ENCODE measurements around the gene DOK4. TPM values are rescaled to one million over a fixed set of nuclear protein-coding genes. Genes with fewer than 3 reads are reported as not detected.

Gene DOK4
- total RNA-seq, 1 donor from 2014 or later: 71.7 TPM

GRCh38 chr16:57479205-57479975, 6.9 kb downstream of the DOK4 start:
- DNase-seq (ENCODE audit: low spot score in 2 of 2) (peak; percentile 57 to 75), FAIRE-seq (no peak)

GRCh38 chr16:57478396-57479204, 7.7 kb downstream of the DOK4 start:
- FAIRE-seq (no peak), DNase-seq (ENCODE audit: low spot score in 2 of 2) (no peak)

GRCh38 chr16:57477531-57478202, 8.6 kb downstream of the DOK4 start:
- no peak for DNase-seq (ENCODE audit: low spot score in 2 of 2)
- no peak for FAIRE-seq

GRCh38 chr16:57476546-57477410, 9.5 kb downstream of the DOK4 start:
- DNase-seq (ENCODE audit: low spot score in 2 of 2) (no peak), FAIRE-seq (no peak)

- no peak for DNase-seq (ENCODE audit: low spot score in 2 of 2)
- FAIRE-seq: no peak
Observed at GRCh38 chr16:57475711-57476339, 10.5 kb downstream of the DOK4 start.

- FAIRE-seq: no peak
- no peak for DNase-seq (ENCODE audit: low spot score in 2 of 2)
Observed at GRCh38 chr16:57474671-57475661, 11.3 kb downstream of the DOK4 start.

GRCh38 chr16:57473906-57474305, 12.4 kb downstream of the DOK4 start:
- FAIRE-seq: no peak
- no peak for DNase-seq (ENCODE audit: low spot score in 2 of 2)

GRCh38 chr16:57473176-57473840, 13.0 kb downstream of the DOK4 start:
- FAIRE-seq: no peak
- no peak for DNase-seq (ENCODE audit: low spot score in 2 of 2)

GRCh38 chr16:57472665-57473060, 13.6 kb downstream of the DOK4 start:
- DNase-seq (ENCODE audit: low spot score in 2 of 2): no peak

GRCh38 chr16:57471852-57472664, 14.2 kb downstream of the DOK4 start:
- no peak for FAIRE-seq
- DNase-seq (ENCODE audit: low spot score in 2 of 2): no peak

More at GRCh38 chr16:57472665-57473060, 13.6 kb downstream of the DOK4 start:
- no peak for FAIRE-seq

- DNase-seq (ENCODE audit: low spot score in 2 of 2): no peak
- FAIRE-seq: no peak
Observed at GRCh38 chr16:57471209-57471608, 15.1 kb downstream of the DOK4 start.

GRCh38 chr16:57470711-57471110, 15.6 kb downstream of the DOK4 start:
- no peak for FAIRE-seq
- DNase-seq (ENCODE audit: low spot score in 2 of 2): no peak

GRCh38 chr16:57469917-57470470, 16.3 kb downstream of the DOK4 start:
- DNase-seq (ENCODE audit: low spot score in 2 of 2) (no peak), FAIRE-seq (no peak)

- FAIRE-seq (no peak), DNase-seq (ENCODE audit: low spot score in 2 of 2) (no peak)
Observed at GRCh38 chr16:57469046-57469445, 17.2 kb downstream of the DOK4 start.

GRCh38 chr16:57468346-57468745, 17.9 kb downstream of the DOK4 start:
- DNase-seq (ENCODE audit: low spot score in 2 of 2): no peak

GRCh38 chr16:57464523-57464922, 21.8 kb downstream of the DOK4 start:
- no peak for FAIRE-seq
- no peak for DNase-seq (ENCODE audit: low spot score in 2 of 2)

More at GRCh38 chr16:57468346-57468745, 17.9 kb downstream of the DOK4 start:
- no peak for FAIRE-seq

- FAIRE-seq (no peak), DNase-seq (ENCODE audit: low spot score in 2 of 2) (no peak)
Observed at GRCh38 chr16:57462978-57463362, 23.3 kb downstream of the DOK4 start.
